Measurements from ENCODE around the gene CYB561D2. TPM values are rescaled to one million over a fixed set of nuclear protein-coding genes. Genes with fewer than 3 reads are reported as not detected.

Gene CYB561D2, protein sequence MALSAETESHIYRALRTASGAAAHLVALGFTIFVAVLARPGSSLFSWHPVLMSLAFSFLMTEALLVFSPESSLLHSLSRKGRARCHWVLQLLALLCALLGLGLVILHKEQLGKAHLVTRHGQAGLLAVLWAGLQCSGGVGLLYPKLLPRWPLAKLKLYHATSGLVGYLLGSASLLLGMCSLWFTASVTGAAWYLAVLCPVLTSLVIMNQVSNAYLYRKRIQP
- 22.1 and 25.0 TPM in 2 replicates for total RNA-seq

DNA sequence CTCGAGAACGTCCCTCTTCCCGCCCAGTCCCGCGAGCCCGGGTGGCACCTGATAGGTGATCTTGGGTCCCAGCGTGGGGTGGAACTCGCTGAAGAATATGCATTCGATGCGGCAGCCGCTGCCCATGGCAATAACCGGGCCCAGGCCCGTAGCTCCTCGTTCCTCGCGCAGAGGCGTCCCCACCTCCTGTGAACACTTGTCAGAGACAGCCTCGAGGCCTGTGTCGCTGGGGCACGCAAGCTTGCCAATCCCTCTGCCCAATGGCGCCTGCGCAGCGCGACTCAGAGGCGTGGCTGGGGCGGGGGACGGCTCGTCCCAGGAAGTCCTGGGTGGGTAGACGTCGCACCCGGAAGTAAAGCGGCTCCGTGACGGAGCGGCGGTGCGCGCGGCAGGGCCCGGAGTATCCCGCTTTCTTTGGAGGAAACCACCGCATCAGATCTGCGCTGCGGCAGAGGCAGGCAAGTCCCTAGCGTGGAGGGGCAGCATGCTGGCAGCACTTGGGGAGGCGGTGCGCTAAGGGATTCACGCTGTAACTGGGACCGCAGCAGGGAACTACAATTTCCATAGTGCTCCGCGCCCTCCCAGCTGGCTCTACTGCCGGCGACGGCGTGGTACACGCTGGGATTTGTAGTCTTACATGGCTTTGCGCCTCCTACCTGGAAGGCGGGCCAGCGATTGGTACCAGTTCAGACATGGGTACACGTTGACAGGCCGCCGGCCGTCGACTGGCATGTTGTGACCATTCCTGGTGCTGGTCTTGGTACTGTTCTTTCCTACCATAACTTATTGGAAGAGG is at the start of gene CYB561D2, which contains the start of gene NPRL2:
Gene CYB561D2 (plus strand): TSS at position 336 of the 796 bp plus-strand sequence. CDS start 572 bp downstream, outside the sequence.
Gene NPRL2 (minus strand): TSS at position 249 of the 796 bp plus-strand sequence. CDS start 123 bp downstream, at position 126.
- peaks cover 62% of the 10 kb centered on the region for H3K79me2 ChIP-seq (ENCODE audit: insufficient read depth, low read length)
- peaks cover 38% of the 10 kb centered on the region for H4K20me1 ChIP-seq (ENCODE audit: insufficient read depth, low read length)
- H2AFZ ChIP-seq (ENCODE audit: low read length) = peak within 1 kb of the TSS; percentile 96
- H3K4me1 ChIP-seq (ENCODE audit: insufficient read depth, low read length) = peaks cover 28% of the 10 kb centered on the region
- no peaks in the 10 kb centered on the region for H3K27me3 ChIP-seq (ENCODE audit: insufficient read depth, low read length)
- TF ChIP-seq, protein P1, sequence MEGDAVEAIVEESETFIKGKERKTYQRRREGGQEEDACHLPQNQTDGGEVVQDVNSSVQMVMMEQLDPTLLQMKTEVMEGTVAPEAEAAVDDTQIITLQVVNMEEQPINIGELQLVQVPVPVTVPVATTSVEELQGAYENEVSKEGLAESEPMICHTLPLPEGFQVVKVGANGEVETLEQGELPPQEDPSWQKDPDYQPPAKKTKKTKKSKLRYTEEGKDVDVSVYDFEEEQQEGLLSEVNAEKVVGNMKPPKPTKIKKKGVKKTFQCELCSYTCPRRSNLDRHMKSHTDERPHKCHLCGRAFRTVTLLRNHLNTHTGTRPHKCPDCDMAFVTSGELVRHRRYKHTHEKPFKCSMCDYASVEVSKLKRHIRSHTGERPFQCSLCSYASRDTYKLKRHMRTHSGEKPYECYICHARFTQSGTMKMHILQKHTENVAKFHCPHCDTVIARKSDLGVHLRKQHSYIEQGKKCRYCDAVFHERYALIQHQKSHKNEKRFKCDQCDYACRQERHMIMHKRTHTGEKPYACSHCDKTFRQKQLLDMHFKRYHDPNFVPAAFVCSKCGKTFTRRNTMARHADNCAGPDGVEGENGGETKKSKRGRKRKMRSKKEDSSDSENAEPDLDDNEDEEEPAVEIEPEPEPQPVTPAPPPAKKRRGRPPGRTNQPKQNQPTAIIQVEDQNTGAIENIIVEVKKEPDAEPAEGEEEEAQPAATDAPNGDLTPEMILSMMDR (IDR thresholded peaks at IDR 0.05; ENCODE audit: extremely low read depth, low read depth, low read length) = no peak
- H3K27ac ChIP-seq (ENCODE audit: low read depth, low read length) = peak within 1 kb of the TSS; percentile 80
- peaks cover 48% of the 10 kb centered on the region for H3K36me3 ChIP-seq (ENCODE audit: insufficient read depth, low read length)
- peak within 1 kb of the TSS; percentile 97 for H3K4me3 ChIP-seq (ENCODE audit: insufficient read depth, low read length)
- H3K4me2 ChIP-seq (ENCODE audit: insufficient read depth, low read length) = peak within 1 kb of the TSS; percentile 98
- DNase-seq (ENCODE audit: insufficient read length, low spot score, missing footprints) = peak; percentile 98
- no peaks in the 10 kb centered on the region for H3K9me3 ChIP-seq (ENCODE audit: low read depth, low read length)

DNA sequence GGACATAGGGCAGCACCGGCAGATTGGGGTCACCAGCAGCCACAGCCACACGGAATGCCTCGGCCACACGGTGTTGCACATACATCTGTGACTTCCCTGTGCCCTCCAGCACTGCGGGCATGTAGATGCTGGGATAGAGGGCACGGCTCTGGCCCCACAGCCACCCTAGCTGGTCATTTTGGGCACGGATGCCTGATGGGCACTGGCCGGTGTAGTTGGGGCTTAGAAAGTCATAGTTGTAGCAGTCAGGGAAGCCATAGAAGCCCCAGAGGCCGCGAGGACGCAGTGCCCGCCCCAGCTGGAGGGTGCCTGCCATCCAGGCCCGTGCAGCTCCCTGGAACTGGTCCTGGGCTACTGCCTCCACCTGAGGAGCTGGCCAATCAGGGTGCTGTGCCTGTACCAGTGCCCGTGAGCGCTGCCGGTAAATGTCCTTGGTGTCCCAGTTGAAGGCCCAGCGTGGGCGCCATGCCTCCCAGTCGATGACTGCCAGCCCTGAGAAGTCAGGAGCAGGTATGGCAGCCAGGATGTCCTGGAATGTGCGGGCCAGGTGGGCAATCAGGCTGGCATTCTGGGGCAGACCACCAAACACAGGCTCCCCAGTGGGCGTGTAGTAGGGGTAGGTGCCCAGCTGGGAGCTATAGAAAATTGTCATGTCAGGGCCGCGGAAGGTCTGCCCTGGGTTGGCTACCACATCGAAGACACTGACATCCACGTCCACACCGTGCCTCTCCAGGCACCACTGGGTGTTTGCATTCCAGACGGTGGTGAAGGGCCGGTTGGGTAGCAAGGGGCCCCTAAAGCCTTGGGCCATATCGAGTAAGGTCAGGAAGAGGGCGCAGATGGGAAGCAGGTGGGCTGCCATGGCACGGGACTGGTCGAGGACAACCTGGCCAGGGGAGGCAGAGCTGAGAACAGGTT is 48.3 kb upstream of the CYB561D2 start:
- H3K4me3 ChIP-seq (ENCODE audit: insufficient read depth, low read length) = no peak overlapping the region
- DNase-seq (ENCODE audit: insufficient read length, low spot score, missing footprints) = no peak
- H3K79me2 ChIP-seq (ENCODE audit: insufficient read depth, low read length) = peaks cover 12% of the 10 kb centered on the region
- H4K20me1 ChIP-seq (ENCODE audit: insufficient read depth, low read length) = no peaks in the 10 kb centered on the region
- H3K27ac ChIP-seq (ENCODE audit: low read depth, low read length) = no peak overlapping the region
- no peaks in the 10 kb centered on the region for H3K9me3 ChIP-seq (ENCODE audit: low read depth, low read length)
- H3K27me3 ChIP-seq (ENCODE audit: insufficient read depth, low read length) = no peaks in the 10 kb centered on the region
- H3K36me3 ChIP-seq (ENCODE audit: insufficient read depth, low read length) = no peaks in the 10 kb centered on the region
- TF ChIP-seq, protein P1 (IDR thresholded peaks at IDR 0.05; ENCODE audit: extremely low read depth, low read depth, low read length) = no peak
- no peak overlapping the region for H2AFZ ChIP-seq (ENCODE audit: low read length)
- H3K4me1 ChIP-seq (ENCODE audit: insufficient read depth, low read length) = peaks cover 21% of the 10 kb centered on the region
- no peak overlapping the region for H3K4me2 ChIP-seq (ENCODE audit: insufficient read depth, low read length)

DNA sequence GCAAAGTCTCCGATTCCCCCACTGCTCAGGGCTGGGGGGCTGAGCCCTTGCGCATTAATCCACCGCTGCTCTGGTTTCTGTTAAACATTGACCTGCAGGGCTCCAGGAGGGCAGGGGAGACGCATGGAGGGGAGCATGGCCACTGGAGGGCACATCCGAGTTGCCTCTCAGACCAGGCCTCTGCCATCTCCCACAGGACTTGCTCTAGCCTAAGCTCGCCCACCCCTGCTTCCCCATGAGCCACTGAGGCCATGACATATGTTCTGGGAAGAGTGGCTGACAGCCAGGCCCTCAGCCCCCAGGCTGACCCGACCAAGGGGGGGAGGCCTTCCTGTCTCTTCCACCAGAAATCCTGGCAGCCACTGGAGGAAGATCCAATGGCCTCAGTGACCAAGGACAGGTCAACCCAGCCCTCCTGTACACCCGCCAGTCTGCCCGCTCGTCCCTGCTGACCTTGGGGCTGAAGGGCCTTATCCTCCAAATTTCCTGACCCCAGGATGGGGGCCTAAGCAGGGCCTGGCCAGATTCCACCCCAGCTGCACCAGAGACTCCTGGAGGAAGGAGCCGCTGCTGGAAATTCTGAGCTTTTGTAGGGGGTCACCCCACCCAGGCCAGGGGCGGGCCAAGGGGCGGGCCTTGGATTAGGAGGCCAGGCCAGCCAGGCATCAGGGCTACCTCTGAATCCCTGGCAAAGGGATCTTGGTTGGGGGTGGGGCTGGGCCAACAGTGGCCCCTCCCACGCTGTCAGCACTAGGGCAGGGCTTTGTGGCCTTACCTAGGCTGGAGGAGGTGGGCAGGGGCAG is 47.4 kb upstream of the CYB561D2 start, which contains the start of gene HYAL1:
Gene HYAL1 (minus strand): TSS at position 562 of the 803 bp plus-strand sequence. CDS start 618 bp downstream, outside the sequence.
- H2AFZ ChIP-seq (ENCODE audit: low read length) = no peak within 1 kb of the TSS
- TF ChIP-seq, protein P1 (IDR thresholded peaks at IDR 0.05; ENCODE audit: extremely low read depth, low read depth, low read length) = peak; percentile 13
- no peak for DNase-seq (ENCODE audit: insufficient read length, low spot score, missing footprints)
- peaks cover 7% of the 10 kb centered on the region for H3K79me2 ChIP-seq (ENCODE audit: insufficient read depth, low read length)
- no peak within 1 kb of the TSS for H3K4me2 ChIP-seq (ENCODE audit: insufficient read depth, low read length)
- no peaks in the 10 kb centered on the region for H3K27me3 ChIP-seq (ENCODE audit: insufficient read depth, low read length)
- no peaks in the 10 kb centered on the region for H3K9me3 ChIP-seq (ENCODE audit: low read depth, low read length)
- H3K4me1 ChIP-seq (ENCODE audit: insufficient read depth, low read length) = peaks cover 18% of the 10 kb centered on the region
- no peak within 1 kb of the TSS for H3K4me3 ChIP-seq (ENCODE audit: insufficient read depth, low read length)
- no peaks in the 10 kb centered on the region for H3K36me3 ChIP-seq (ENCODE audit: insufficient read depth, low read length)
- H4K20me1 ChIP-seq (ENCODE audit: insufficient read depth, low read length) = no peaks in the 10 kb centered on the region
- H3K27ac ChIP-seq (ENCODE audit: low read depth, low read length) = no peak within 1 kb of the TSS
